ENCODE data around the gene SLC29A3. TPM values are rescaled to one million over a fixed set of nuclear protein-coding genes. Genes with fewer than 3 reads are reported as not detected.

Gene SLC29A3
- total RNA-seq, 4 donors from 2014 or later = 2.5 to 6.8 (median 5.8) TPM

- TF ChIP-seq CTCF (IDR thresholded peaks at IDR 0.05) = no peak
- ATAC-seq (ENCODE audit: low FRiP score) = no peak
- no peak for DNase-seq (ENCODE audit: low spot score)
Measured at GRCh38 chr10:71273506-71273905, 45.6 kb upstream of the SLC29A3 start.

- TF ChIP-seq CTCF (IDR thresholded peaks at IDR 0.05) = no peak
Measured at GRCh38 chr10:71274901-71275796, 43.9 kb upstream of the SLC29A3 start.

GRCh38 chr10:71276873-71277272 lies 42.2 kb upstream of the SLC29A3 start:
- no peak for ATAC-seq (ENCODE audit: low FRiP score)
- no peak for TF ChIP-seq CTCF (IDR thresholded peaks at IDR 0.05)
- DNase-seq (ENCODE audit: low spot score) = no peak

More at GRCh38 chr10:71274901-71275796, 43.9 kb upstream of the SLC29A3 start:
- DNase-seq (ENCODE audit: low spot score) (no peak), ATAC-seq (ENCODE audit: low FRiP score) (no peak)

GRCh38 chr10:71277914-71278665 lies 41.0 kb upstream of the SLC29A3 start:
- ATAC-seq (ENCODE audit: low FRiP score) (no peak), DNase-seq (ENCODE audit: low spot score) (no peak)
- TF ChIP-seq CTCF (IDR thresholded peaks at IDR 0.05) = no peak

- ATAC-seq (ENCODE audit: low FRiP score) (no peak), DNase-seq (ENCODE audit: low spot score) (no peak)
- TF ChIP-seq CTCF (IDR thresholded peaks at IDR 0.05) = no peak
Measured at GRCh38 chr10:71278691-71279588, 40.1 kb upstream of the SLC29A3 start.

GRCh38 chr10:71279590-71280170 lies 39.4 kb upstream of the SLC29A3 start:
- DNase-seq (ENCODE audit: low spot score) = no peak
- TF ChIP-seq CTCF (IDR thresholded peaks at IDR 0.05) = no peak

More at GRCh38 chr10:71279590-71280170, 39.4 kb upstream of the SLC29A3 start:
- no peak for ATAC-seq (ENCODE audit: low FRiP score)
